NCI-H82 treated with DMSO at 0.1 percent for 48 hours (cell line): ENCODE measurements around the gene SLC1A7.

Experiments used
- DNase-seq: peaks from one replicate; lab custom pipeline; 2025; ENCODE audit not compliant: unreplicated experiment; lab: John Stamatoyannopoulos, UW

Gene SLC1A7

DNA sequence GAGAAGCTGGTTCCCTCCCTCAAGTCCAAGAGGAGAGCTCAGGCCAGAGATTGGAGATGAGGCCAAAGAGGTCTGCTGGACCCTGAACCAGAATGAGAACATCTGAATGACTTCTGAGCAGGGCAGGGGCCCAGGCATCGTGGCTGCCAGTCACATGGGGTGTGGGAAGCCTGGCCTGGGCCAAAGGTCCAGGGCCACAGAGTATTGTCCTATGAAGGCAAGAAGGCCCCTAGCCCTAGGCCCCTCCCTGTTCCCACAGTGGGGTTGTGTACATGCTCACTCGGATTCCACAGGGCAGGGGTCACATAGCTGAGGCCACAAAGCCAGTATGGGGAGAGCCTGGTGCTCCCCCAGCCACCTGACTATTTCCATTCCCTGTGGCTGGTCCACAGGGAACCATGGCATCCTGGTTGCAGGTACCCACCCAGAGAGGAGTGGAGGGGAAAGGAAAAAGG, 18.5 kb upstream of the SLC1A7 start:
- no peak for DNase-seq

- DNase-seq: no peak
These were observed 16.5 kb upstream of the SLC1A7 start for GRCh38 chr1:53158900-53159299.

GRCh38 chr1:53156783-53157182, 14.3 kb upstream of the SLC1A7 start:
- no peak for DNase-seq

GRCh38 chr1:53155945-53156344, 13.5 kb upstream of the SLC1A7 start:
- no peak for DNase-seq

DNA sequence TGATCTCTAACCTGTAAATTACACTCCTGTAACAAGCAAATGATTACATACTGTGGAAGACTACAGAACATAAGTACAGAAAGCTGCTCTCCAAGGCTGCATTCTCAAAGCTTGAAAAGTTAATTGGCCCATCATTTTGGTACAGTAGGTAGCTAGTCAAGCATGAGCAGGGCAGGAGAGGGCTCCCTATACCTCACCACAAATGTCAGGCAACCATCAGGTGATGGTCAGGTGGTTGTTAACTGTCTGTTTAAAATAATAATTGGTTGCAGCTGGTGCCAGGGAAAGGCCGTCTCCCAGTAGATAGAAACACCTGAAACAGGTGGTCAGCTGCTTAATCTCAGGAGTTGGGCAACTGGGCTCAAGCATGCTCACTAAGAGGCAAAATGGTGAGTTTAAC, 13.1 kb upstream of the SLC1A7 start:
- DNase-seq: no peak

GRCh38 chr1:53154859-53155438, 12.5 kb upstream of the SLC1A7 start:
- no peak for DNase-seq

DNA sequence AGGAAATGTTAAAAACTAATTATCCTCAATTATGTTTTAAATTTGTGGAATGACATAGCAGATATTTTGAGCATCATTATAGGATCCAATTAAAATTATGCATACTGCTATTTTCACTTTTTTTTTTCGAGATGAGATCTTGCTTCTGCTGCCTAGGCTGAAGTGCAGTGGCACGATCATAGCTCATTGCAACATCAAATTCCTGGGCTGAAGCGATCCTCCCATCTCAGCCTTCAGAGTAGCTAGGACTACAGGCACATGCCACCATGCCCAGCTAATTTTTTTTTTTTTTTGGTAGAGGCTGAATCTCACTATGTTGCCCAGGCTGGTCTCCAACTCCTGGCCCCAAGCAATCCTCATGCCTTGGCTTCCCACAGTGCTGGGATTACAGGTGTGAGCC, 11.3 kb upstream of the SLC1A7 start:
- DNase-seq: no peak

DNA sequence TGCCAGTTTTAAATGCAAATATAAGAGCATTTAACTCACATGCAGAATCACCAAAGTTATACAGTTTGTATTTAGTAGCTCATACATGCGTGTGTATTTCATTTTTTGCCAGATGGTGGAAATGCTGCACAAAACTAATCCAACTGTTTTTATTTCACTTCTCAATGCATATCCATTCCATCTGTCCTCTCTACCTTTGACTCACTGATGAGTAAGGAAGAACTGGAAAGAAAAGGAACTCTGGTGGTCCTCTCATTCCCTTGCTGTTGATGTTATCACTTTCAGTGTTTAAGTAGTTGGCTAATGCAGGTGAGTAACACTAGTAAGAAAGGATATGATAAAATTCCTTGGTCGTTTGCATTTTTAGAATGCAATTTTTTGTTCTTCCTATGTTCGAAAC, 5.7 kb upstream of the SLC1A7 start:
- DNase-seq: no peak

GRCh38 chr1:53147174-53147573, 4.7 kb upstream of the SLC1A7 start:
- no peak for DNase-seq

DNA sequence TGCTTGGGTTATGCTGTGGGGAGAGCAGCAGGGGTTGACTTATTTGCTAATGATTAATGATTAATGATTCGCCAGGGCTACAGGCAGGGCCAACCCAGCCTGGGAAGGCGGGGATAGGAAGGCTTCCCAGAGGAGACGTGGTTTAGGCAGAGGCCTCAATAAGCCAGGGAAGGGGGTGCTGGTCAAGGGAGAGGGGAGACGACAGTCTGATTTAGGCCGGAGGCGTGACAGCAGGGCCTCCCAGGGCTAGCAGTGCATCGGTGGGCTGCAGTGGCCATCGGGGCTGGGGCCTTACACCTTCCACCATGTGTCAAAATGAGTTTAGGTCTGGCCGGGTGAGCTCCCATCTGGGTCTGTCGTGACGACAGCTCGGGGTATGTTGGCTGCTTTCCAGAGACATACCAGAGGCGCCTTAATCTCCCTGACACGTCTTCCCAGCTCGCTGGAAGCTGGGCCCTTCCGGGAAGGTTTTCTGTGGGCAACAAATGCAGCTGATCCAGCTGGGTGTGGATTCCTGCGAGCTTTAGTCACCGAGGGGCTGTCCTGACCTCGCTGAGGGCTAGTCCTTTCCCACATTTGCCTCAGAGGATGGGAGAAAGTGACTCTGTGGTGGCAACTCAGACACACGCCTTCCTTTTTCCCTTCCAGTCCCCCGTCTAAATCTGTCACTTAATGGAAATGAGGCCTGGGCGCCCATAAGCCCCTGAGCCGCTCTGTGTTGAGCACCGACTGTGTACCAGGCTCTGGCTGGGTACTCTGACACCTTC, 3.7 kb upstream of the SLC1A7 start:
- DNase-seq: peak; percentile 95

DNA sequence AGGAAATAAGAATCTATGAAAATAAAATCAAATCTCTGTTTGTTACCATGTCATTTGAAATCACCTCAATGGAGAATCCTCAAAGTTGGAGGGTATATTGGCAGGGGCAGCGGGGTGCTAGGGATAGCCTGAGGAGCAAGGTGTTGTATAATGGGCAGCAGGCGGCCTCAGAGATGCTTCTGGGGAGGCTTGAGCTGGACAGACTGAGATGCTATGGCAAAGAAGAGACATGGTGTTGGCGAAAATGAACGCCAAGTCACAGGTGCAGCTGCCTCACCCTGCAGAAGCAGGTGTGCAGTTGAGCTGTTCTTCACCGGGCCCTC, 3.1 kb upstream of the SLC1A7 start:
- DNase-seq: no peak

- no peak for DNase-seq
These were observed 2.7 kb upstream of the SLC1A7 start for GRCh38 chr1:53145051-53145600.

DNA sequence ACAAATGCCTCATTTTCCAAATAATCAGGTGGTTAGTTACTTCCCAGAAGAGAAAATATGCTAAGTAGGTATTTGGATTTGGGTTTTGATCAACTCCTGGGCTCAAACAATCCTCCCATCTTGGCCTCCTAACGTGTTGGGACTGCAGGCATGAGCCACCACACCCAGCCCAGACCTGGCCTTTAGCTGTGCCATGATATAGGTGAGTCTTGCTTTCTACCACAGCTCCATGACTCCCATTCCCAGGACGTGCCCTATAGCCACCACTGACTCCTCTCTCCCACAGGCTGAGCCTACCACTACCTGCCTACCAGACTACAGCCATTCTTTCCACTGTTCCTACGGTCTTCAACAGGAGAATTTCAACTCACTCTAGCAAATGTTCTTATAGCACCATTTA, 1.8 kb upstream of the SLC1A7 start:
- DNase-seq: no peak

GRCh38 chr1:53143527-53143926, 1.1 kb upstream of the SLC1A7 start:
- DNase-seq: peak; percentile 94

GRCh38 chr1:53141487-53142055, 867 bp downstream of the SLC1A7 start:
- DNase-seq: peak; percentile 14

DNA sequence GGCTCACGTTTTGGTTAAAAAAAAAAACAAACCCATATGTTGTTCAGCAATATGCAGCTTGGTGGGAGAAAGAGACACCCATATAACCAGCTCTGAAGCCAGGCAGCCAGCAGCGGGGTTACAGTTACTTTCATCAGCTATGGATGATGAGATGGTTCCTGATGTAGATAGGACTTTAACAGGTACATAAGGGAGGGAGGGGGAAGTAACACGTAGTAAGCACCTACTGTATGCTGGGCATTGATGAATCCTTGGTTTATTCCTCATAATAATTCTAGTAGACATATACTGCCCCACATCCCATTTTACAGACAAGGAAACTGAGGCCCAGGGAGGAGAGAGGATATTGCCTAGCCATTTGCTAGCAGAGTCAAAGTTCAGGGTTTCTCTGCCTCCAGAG, 2.0 kb downstream of the SLC1A7 start:
- DNase-seq: no peak

DNA sequence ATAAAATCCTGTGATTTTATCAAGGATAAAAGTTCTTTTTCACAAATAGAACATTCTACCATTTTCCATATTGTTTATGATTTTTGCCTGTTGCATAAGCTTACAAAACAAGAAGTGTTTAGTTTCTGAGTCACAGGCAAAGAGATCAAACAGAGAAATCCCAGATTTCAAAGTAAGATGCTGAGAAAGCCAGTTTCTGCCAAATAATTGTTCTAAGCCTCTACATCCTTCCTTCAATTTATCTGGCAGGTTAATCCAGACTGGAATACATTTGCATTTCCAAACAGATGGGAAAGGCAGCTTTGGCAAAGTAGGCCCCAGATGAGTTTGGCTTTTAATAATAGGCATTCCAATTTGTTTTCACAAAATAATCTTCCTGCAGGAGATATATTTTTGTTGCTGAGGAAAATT, 2.5 kb downstream of the SLC1A7 start:
- peak; percentile 25 for DNase-seq

GRCh38 chr1:53138991-53139884, 3.2 kb downstream of the SLC1A7 start:
- no peak for DNase-seq

GRCh38 chr1:53137729-53138128, 4.7 kb downstream of the SLC1A7 start:
- no peak for DNase-seq

DNA sequence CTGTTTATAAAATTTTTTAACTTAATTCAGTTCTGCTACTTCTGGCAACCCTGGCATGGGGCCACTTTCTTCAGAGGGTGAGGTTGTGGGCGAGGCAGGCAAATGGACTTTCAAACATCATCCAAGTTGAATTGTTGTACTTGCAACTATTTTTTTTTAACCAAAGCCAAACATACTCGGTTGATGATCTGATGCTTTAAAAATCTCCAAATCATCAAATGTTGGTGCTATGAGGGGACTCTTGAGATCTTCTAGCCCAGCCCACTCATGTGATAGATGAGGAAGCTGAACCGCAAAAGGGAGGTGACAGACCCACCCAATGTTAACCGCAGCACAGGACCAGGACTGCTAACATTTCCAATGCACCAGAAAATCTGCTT, 6.7 kb downstream of the SLC1A7 start:
- DNase-seq: no peak

DNA sequence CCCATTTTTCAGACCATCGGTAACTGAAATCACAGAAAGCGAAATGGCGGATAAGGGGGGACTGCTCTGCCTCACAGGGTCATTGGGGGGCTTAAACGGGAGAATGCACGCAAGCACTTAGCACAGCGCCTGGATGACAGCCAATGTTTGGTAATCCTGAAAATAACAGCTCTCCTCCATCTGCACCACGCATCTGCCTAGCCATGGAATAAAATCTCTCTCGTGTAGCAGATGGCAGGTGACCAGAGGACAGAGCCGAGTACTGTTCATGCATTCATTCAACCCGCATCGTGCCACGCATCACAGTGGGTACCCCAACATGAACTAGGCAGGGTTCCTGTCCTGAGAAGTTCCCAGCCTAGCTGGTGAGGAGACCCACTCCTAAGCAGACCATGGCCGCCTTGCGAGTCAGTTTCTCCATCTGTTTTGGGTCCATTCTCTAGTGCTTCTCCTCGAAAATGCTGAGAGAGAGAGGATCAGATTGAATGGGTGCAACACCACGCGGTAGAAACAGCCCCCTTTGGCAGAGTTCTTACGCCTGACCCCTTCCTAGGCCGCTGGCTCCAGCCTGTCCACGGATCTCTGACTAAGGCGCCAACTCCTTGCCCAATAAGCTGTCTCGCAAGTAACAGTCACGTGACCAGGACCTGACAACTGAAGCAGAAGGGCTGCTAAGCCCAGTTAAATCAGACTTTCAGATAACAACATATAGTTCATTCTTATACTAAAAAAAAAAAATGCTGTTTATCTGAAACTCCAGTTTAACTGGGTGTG, 7.3 kb downstream of the SLC1A7 start:
- peak; percentile 99 for DNase-seq
